Uterus (tissue), 2 donors: ENCODE data around the gene CECR2.
"Not testable (repeated sequence)": the region's sequence is repeated elsewhere in the genome, so short reads cannot be mapped to it uniquely, and the experiment has no call there.

Experiments used
- POLR2A ChIP-seq, 2 donors: fragments of 450-650 bp; IDR thresholded peaks; one replicate each; pipeline ENCODE4 v1.6.1; 2016; ENCODE audit warnings: antibody characterized with exemption in 2 of 2, mild to moderate bottlenecking in 1 of 2, moderate library complexity in 1 of 2
- TF ChIP-seq, protein P1 (sequence below), 4 experiments: fragments of 200-600 bp in 2 of 4; fragments of 450-650 bp in 2 of 4; sonication (generic) in 2 of 4; IDR thresholded peaks; one replicate each; pipeline ENCODE4 v1.5.1; 2016 to 2019; ENCODE audit warnings: antibody characterized with exemption in 4 of 4, mild to moderate bottlenecking in 2 of 4, moderate library complexity in 1 of 4

GRCh38 chr22:17427528-17427927 is 58.3 kb downstream of the CECR2 start:
- TF ChIP-seq, protein P1, sequence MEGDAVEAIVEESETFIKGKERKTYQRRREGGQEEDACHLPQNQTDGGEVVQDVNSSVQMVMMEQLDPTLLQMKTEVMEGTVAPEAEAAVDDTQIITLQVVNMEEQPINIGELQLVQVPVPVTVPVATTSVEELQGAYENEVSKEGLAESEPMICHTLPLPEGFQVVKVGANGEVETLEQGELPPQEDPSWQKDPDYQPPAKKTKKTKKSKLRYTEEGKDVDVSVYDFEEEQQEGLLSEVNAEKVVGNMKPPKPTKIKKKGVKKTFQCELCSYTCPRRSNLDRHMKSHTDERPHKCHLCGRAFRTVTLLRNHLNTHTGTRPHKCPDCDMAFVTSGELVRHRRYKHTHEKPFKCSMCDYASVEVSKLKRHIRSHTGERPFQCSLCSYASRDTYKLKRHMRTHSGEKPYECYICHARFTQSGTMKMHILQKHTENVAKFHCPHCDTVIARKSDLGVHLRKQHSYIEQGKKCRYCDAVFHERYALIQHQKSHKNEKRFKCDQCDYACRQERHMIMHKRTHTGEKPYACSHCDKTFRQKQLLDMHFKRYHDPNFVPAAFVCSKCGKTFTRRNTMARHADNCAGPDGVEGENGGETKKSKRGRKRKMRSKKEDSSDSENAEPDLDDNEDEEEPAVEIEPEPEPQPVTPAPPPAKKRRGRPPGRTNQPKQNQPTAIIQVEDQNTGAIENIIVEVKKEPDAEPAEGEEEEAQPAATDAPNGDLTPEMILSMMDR (IDR thresholded peaks at IDR 0.05), result not testable (repeated sequence)
- TF ChIP-seq POLR2A (IDR thresholded peaks at IDR 0.05), result not testable (repeated sequence)
